Activated CD8-positive, alpha-beta T cell treated with anti-CD3 and anti-CD28 coated beads for 36 hours (primary cell): Measurements from ENCODE around the gene CLPSL1. TPM values are rescaled to one million over a fixed set of nuclear protein-coding genes. Genes with fewer than 3 reads are reported as not detected.
"Not testable (repeated sequence)": the region's sequence is repeated elsewhere in the genome, so short reads cannot be mapped to it uniquely, and the experiment has no call there.

Experiments
- ATAC-seq: fragments of 200-7000 bp; cut with Tn5 transposase; one replicate; pipeline ENCODE4 v1.10.0; 2021; ENCODE audit warnings: mild to moderate bottlenecking, moderate library complexity
- CTCF ChIA-PET: fragments of 350-600 bp; sonication (Branson Sonifier 250); formaldehyde crosslinking; loops from one replicate; lab custom pipeline; 2021; ENCODE audit warnings: antibody characterized with exemption; lab: Charles Lee
- POLR2A ChIA-PET: fragments of 350-600 bp; sonication (Branson Sonifier 250); formaldehyde crosslinking; loops from one replicate; lab custom pipeline; 2021; ENCODE audit warnings: antibody characterized with exemption; lab: Charles Lee
- DNase-seq: peaks from one replicate; pipeline ENCODE4 v3.0.0-alpha.2; 2020
- H3K27ac Mint-ChIP-seq: one replicate; pipeline ENCODE4 v1.8.0; 2021; ENCODE audit warnings: mild to moderate bottlenecking, mixed read lengths
- H3K27me3 Mint-ChIP-seq: one replicate; pipeline ENCODE4 v1.8.0; 2021; ENCODE audit warnings: mixed read lengths
- H3K36me3 Mint-ChIP-seq: one replicate; pipeline ENCODE4 v1.8.0; 2021; ENCODE audit warnings: low read depth, mixed read lengths
- H3K4me1 Mint-ChIP-seq: one replicate; pipeline ENCODE4 v1.8.0; 2021; ENCODE audit warnings: low read depth, mixed read lengths
- H3K4me3 Mint-ChIP-seq: one replicate; pipeline ENCODE4 v1.8.0; 2021; ENCODE audit warnings: mild to moderate bottlenecking, moderate library complexity, mixed read lengths
- H3K9me3 Mint-ChIP-seq: one replicate; pipeline ENCODE4 v1.8.0; 2021; ENCODE audit warnings: mixed read lengths
- intact Hi-C: fragments of 100-400 bp; cut with micrococcal nuclease; formaldehyde crosslinking; loops from one replicate; pipeline ENCODE4 v1.10.0; 2022
- total RNA-seq, 2 experiments: library from RNA; stranded (reverse); gene quantifications; one replicate each; pipeline ENCODE4 v1.2.3, GENCODE V29; 2021
- TF ChIP-seq, protein P1 (sequence below): fragments of 200-600 bp; IDR thresholded peaks from one replicate; pipeline ENCODE4 v1.8.0; 2022; ENCODE audit warnings: antibody characterized with exemption, mild to moderate bottlenecking

The CLPSL1 gene, protein sequence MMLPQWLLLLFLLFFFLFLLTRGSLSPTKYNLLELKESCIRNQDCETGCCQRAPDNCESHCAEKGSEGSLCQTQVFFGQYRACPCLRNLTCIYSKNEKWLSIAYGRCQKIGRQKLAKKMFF
- total RNA-seq, result not detected

DNA sequence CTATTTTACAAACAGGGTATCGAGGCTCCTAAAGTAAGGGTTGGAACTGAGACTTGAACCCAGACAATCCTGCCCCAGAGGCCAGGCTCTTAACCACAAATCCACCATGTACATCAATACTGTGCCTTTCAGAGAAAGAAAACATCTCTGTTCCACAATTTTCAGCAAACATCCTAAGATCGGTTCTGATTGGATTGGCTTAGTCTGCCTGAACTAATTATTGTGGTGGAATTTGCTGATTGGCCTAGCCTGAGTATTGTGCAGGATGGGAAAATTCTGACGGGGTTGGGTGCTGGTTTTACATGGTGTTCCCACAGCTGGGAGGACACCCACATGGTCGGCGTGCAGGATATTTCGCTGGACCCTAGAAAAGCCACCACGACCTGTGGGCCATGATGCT, at the start of gene CLPSL1:
Gene CLPSL1 (plus strand): TSS at position 301 of the 400 bp plus-strand sequence. CDS start 92 bp downstream, at position 393.
- no peak for DNase-seq
- ChIA-PET CTCF (no interaction called here), POLR2A (no interaction called here)
- Mint-ChIP-seq H3K9me3 (no peaks in the 10 kb centered on the region), H3K27me3 (peaks cover 22% of the 10 kb centered on the region), H3K36me3 (no peaks in the 10 kb centered on the region), H3K4me1 (no peaks in the 10 kb centered on the region), H3K4me3 (no peak within 1 kb of the TSS), H3K27ac (no peak within 1 kb of the TSS)
- ATAC-seq, result no peak
- intact Hi-C loops, result no loop called here
- TF ChIP-seq, protein P1, sequence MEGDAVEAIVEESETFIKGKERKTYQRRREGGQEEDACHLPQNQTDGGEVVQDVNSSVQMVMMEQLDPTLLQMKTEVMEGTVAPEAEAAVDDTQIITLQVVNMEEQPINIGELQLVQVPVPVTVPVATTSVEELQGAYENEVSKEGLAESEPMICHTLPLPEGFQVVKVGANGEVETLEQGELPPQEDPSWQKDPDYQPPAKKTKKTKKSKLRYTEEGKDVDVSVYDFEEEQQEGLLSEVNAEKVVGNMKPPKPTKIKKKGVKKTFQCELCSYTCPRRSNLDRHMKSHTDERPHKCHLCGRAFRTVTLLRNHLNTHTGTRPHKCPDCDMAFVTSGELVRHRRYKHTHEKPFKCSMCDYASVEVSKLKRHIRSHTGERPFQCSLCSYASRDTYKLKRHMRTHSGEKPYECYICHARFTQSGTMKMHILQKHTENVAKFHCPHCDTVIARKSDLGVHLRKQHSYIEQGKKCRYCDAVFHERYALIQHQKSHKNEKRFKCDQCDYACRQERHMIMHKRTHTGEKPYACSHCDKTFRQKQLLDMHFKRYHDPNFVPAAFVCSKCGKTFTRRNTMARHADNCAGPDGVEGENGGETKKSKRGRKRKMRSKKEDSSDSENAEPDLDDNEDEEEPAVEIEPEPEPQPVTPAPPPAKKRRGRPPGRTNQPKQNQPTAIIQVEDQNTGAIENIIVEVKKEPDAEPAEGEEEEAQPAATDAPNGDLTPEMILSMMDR, result no peak

- ChIA-PET CTCF (interaction anchor here (1.0 to 3.5 kb wide), 8 partner anchors 11 to 434 kb away, joined by 3 to 20 read pairs (median 4); partner anchors contain the start of gene DEF6), POLR2A (interaction anchor here (1.4 to 8.1 kb wide), 9 partner anchors 16 to 160 kb away, joined by 3 to 95 read pairs (median 6); partner anchors contain the start of gene FKBP5)
- H3K36me3 Mint-ChIP-seq, result no peaks in the 10 kb centered on the region
- intact Hi-C loops, result no loop called here
- no peaks in the 10 kb centered on the region for H3K27me3 Mint-ChIP-seq
- peak overlapping the region; percentile 94 for H3K27ac Mint-ChIP-seq
- DNase-seq, result peak; percentile 99
- H3K4me3 Mint-ChIP-seq, result peak overlapping the region; percentile 81
- H3K4me1 Mint-ChIP-seq, result peaks cover 76% of the 10 kb centered on the region
- H3K9me3 Mint-ChIP-seq, result no peaks in the 10 kb centered on the region
- TF ChIP-seq, protein P1, result no peak
- peak; percentile 60 for ATAC-seq
These were observed 49.4 kb upstream of the CLPSL1 start for GRCh38 chr6:35731414-35731735.

DNA sequence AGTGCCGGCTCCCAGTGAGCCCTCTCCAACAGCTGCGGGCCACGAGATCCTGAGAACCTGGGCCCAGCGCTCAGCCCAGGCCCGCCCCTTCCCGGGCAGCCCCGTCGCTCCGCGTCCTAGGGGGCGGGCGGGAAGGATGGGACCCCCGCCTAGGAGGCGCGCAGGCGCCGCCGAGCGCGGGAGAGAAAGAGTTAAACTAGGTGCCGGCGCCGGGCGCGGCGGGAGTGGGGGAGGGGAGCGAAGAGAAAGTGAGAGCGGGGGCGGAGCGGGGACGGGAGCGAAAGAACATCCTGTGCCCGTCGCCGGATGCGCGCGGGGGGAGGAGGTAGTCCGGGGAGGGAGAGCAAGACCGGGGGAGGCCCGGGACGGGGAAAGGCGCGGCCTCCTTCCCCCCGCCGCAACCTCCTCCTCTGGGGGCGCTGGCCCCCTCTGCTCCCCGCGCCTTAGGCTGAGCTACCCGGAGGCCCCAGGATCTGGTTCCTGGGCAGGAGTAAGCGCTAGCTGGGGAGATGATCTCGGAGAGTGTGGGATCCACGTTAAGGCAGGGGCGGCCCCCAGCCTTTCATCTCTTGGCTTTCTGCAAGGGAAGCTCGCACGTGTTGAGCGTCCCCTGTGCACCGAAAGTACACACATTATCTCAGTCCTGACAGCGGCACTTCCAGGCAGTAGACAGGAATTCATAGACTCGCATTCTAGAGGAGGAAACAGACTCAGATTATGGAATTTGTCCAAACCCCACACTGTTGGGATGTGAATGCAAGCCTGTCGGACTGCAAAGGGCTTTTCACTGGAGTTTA, 48.9 kb upstream of the CLPSL1 start:
- ATAC-seq, result peak; percentile 60
- Mint-ChIP-seq H3K4me3 (peak overlapping the region; percentile 81), H3K4me1 (peaks cover 74% of the 10 kb centered on the region), H3K9me3 (no peaks in the 10 kb centered on the region), H3K36me3 (no peaks in the 10 kb centered on the region), H3K27me3 (no peaks in the 10 kb centered on the region), H3K27ac (peak overlapping the region; percentile 94)
- CTCF ChIA-PET, result interaction anchor here (0.9 to 9.6 kb wide), 17 partner anchors 7 to 434 kb away, joined by 3 to 236 read pairs (median 4); partner anchors contain the start of genes DEF6 and TEAD3
- intact Hi-C loops, result loop anchor here (2.0 kb wide), 1 partner anchor 43 kb away; the partner anchor contains the start of gene FKBP5
- POLR2A ChIA-PET, result interaction anchor here (0.7 to 8.1 kb wide), 17 partner anchors 17 to 161 kb away, joined by 3 to 95 read pairs (median 5); partner anchors contain the start of gene FKBP5
- peak; percentile 98 for DNase-seq
- TF ChIP-seq, protein P1, result no peak

DNA sequence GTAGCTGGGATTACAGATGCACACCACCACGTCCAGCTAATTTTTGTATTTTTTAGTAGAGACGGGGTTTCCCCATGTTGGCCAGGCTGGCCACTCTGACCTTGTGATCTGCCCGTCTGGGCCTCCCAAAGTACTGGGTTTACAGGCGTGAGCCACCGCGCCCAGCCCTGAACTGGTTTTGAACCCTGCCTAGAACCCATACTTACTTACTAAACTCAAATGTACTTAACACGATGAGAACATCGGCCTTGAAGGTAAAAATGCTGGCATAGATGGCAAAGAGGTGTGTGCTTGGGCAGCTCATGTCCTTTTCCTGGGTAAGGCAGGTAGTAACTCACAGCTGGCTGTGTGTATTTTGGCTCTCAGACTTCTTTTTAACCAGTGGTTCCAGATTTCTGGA, 47.2 kb upstream of the CLPSL1 start:
- ChIA-PET POLR2A (interaction anchor here (0.8 to 4.8 kb wide), 4 partner anchors 46 to 142 kb away, joined by 3 to 30 read pairs (median 8); partner anchors contain the start of gene FKBP5), CTCF (interaction anchor here (0.5 to 9.6 kb wide), 19 partner anchors 33 to 377 kb away, joined by 3 to 236 read pairs (median 4); partner anchors contain the start of gene TEAD3)
- Mint-ChIP-seq H3K27me3 (no peaks in the 10 kb centered on the region), H3K4me3 (no peak overlapping the region), H3K36me3 (no peaks in the 10 kb centered on the region), H3K27ac (peak overlapping the region; percentile 49), H3K9me3 (no peaks in the 10 kb centered on the region), H3K4me1 (peaks cover 70% of the 10 kb centered on the region)
- ATAC-seq (no peak), DNase-seq (no peak)
- TF ChIP-seq, protein P1, result no peak
- intact Hi-C loops, result loop anchor here (2.0 kb wide), 1 partner anchor 45 kb away; the partner anchor contains the start of gene FKBP5

- H3K9me3 Mint-ChIP-seq, H3K27ac Mint-ChIP-seq, H3K4me3 Mint-ChIP-seq, intact Hi-C loops, ATAC-seq, H3K36me3 Mint-ChIP-seq, DNase-seq, H3K27me3 Mint-ChIP-seq: not testable (repeated sequence)
- CTCF ChIA-PET, result interaction anchor here (0.7 to 9.6 kb wide), 16 partner anchors 47 to 212 kb away, joined by 3 to 236 read pairs (median 4); no protein-coding TSS in a partner anchor
- peaks cover 65% of the 10 kb centered on the region for H3K4me1 Mint-ChIP-seq
- POLR2A ChIA-PET, result interaction anchor here (0.6 to 4.8 kb wide), 4 partner anchors 47 to 143 kb away, joined by 3 to 30 read pairs (median 7); partner anchors contain the start of gene FKBP5
These were observed 46.5 kb upstream of the CLPSL1 start for GRCh38 chr6:35734319-35734718.
